Mucosa of stomach (tissue), 1 donor: ENCODE data around the gene ENTPD6.
A peak's percentile ranks its signal among the peaks of the same experiment; 100 is the strongest.

Source experiments
- H3K27me3 ChIP-seq: one replicate; pipeline ENCODE4 v1.7.0; 2013; ENCODE audit warnings: mild to moderate bottlenecking, low read length; ENCODE audit not compliant: control insufficient read depth, insufficient read depth
- H3K36me3 ChIP-seq: one replicate; pipeline ENCODE4 v1.7.0; 2013; ENCODE audit warnings: low read length; ENCODE audit not compliant: control insufficient read depth, insufficient read depth
- H3K4me1 ChIP-seq: one replicate; pipeline ENCODE4 v1.7.0; 2013; ENCODE audit warnings: mild to moderate bottlenecking, low read length; ENCODE audit not compliant: control insufficient read depth, insufficient read depth
- H3K4me3 ChIP-seq: one replicate; pipeline ENCODE4 v1.7.0; 2013; ENCODE audit warnings: low read length
- H3K9ac ChIP-seq: one replicate; pipeline ENCODE4 v1.7.0; 2013; ENCODE audit warnings: mild to moderate bottlenecking, low read length, moderate library complexity
- H3K9me3 ChIP-seq: one replicate; pipeline ENCODE4 v1.7.0; 2013; ENCODE audit warnings: mild to moderate bottlenecking, low read length, moderate library complexity; ENCODE audit not compliant: control insufficient read depth
- donor health status: Pancreatic carcinoma.

The ENTPD6 gene

GRCh38 chr20:25193843-25194242 is 1.7 kb upstream of the ENTPD6 start:
- Histone ChIP-seq H3K27me3 (no peaks in the 10 kb centered on the region), H3K9me3 (no peaks in the 10 kb centered on the region), H3K4me1 (peaks cover 17% of the 10 kb centered on the region), H3K9ac (no peak overlapping the region), H3K36me3 (no peaks in the 10 kb centered on the region), H3K4me3 (no peak overlapping the region)

GRCh38 chr20:25194333-25194972 is 1.1 kb upstream of the ENTPD6 start:
- Histone ChIP-seq H3K27me3 (no peaks in the 10 kb centered on the region), H3K9me3 (no peaks in the 10 kb centered on the region), H3K4me1 (peaks cover 17% of the 10 kb centered on the region), H3K9ac (peak overlapping the region; percentile 87), H3K4me3 (no peak overlapping the region), H3K36me3 (no peaks in the 10 kb centered on the region)

GRCh38 chr20:25195962-25196785 is 662 bp downstream of the ENTPD6 start:
- Histone ChIP-seq H3K9me3 (no peaks in the 10 kb centered on the region), H3K27me3 (no peaks in the 10 kb centered on the region), H3K4me1 (peaks cover 17% of the 10 kb centered on the region), H3K4me3 (peak overlapping the region; percentile 80), H3K9ac (peak overlapping the region; percentile 87), H3K36me3 (no peaks in the 10 kb centered on the region)

GRCh38 chr20:25196786-25197120 is 1.2 kb downstream of the ENTPD6 start:
- Histone ChIP-seq H3K4me1 (peaks cover 17% of the 10 kb centered on the region), H3K27me3 (no peaks in the 10 kb centered on the region), H3K9me3 (no peaks in the 10 kb centered on the region), H3K9ac (peak overlapping the region; percentile 87), H3K36me3 (no peaks in the 10 kb centered on the region), H3K4me3 (peak overlapping the region; percentile 80)

GRCh38 chr20:25197183-25197869 is 1.8 kb downstream of the ENTPD6 start:
- no peaks in the 10 kb centered on the region for H3K36me3 ChIP-seq
- no peaks in the 10 kb centered on the region for H3K27me3 ChIP-seq
- H3K9me3 ChIP-seq, result no peaks in the 10 kb centered on the region
- peak overlapping the region; percentile 80 for H3K4me3 ChIP-seq
- H3K4me1 ChIP-seq, result peaks cover 17% of the 10 kb centered on the region
- H3K9ac ChIP-seq, result peak overlapping the region; percentile 87

- Histone ChIP-seq H3K9ac (peak overlapping the region; percentile 87), H3K36me3 (no peaks in the 10 kb centered on the region), H3K27me3 (no peaks in the 10 kb centered on the region), H3K9me3 (no peaks in the 10 kb centered on the region), H3K4me1 (peaks cover 17% of the 10 kb centered on the region), H3K4me3 (no peak overlapping the region)
Measured at GRCh38 chr20:25197870-25198190, 2.3 kb downstream of the ENTPD6 start.

- Histone ChIP-seq H3K4me1 (peaks cover 17% of the 10 kb centered on the region), H3K27me3 (no peaks in the 10 kb centered on the region), H3K9ac (no peak overlapping the region), H3K4me3 (no peak overlapping the region), H3K9me3 (no peaks in the 10 kb centered on the region), H3K36me3 (no peaks in the 10 kb centered on the region)
Measured at GRCh38 chr20:25198663-25199383, 3.3 kb downstream of the ENTPD6 start.

GRCh38 chr20:25199473-25200260 is 4.2 kb downstream of the ENTPD6 start:
- Histone ChIP-seq H3K36me3 (no peaks in the 10 kb centered on the region), H3K4me1 (peaks cover 15% of the 10 kb centered on the region), H3K9me3 (no peaks in the 10 kb centered on the region), H3K4me3 (no peak overlapping the region), H3K27me3 (no peaks in the 10 kb centered on the region), H3K9ac (no peak overlapping the region)

- Histone ChIP-seq H3K4me3 (no peak overlapping the region), H3K36me3 (no peaks in the 10 kb centered on the region), H3K9me3 (no peaks in the 10 kb centered on the region), H3K4me1 (no peaks in the 10 kb centered on the region), H3K27me3 (no peaks in the 10 kb centered on the region), H3K9ac (no peak overlapping the region)
Measured at GRCh38 chr20:25203089-25203488, 7.6 kb downstream of the ENTPD6 start.

GRCh38 chr20:25203871-25204320 is 8.4 kb downstream of the ENTPD6 start:
- Histone ChIP-seq H3K36me3 (no peaks in the 10 kb centered on the region), H3K4me3 (no peak overlapping the region), H3K27me3 (no peaks in the 10 kb centered on the region), H3K4me1 (no peaks in the 10 kb centered on the region), H3K9ac (no peak overlapping the region), H3K9me3 (no peaks in the 10 kb centered on the region)

- Histone ChIP-seq H3K4me3 (no peak overlapping the region), H3K4me1 (no peaks in the 10 kb centered on the region), H3K9ac (no peak overlapping the region), H3K36me3 (no peaks in the 10 kb centered on the region), H3K27me3 (no peaks in the 10 kb centered on the region), H3K9me3 (no peaks in the 10 kb centered on the region)
Measured at GRCh38 chr20:25204550-25205276, 9.2 kb downstream of the ENTPD6 start.
